NOMO-1 (cell line): ENCODE results near the gene CLIC2.
"Not testable (repeated sequence)": the region's sequence is repeated elsewhere in the genome, so short reads cannot be mapped to it uniquely, and the experiment has no call there.

Experiments used
- DNase-seq, 2 experiments: peaks; one replicate each; lab custom pipeline; 2025; ENCODE audit not compliant: unreplicated experiment in 2 of 2; lab: John Stamatoyannopoulos, UW

The CLIC2 gene

DNA sequence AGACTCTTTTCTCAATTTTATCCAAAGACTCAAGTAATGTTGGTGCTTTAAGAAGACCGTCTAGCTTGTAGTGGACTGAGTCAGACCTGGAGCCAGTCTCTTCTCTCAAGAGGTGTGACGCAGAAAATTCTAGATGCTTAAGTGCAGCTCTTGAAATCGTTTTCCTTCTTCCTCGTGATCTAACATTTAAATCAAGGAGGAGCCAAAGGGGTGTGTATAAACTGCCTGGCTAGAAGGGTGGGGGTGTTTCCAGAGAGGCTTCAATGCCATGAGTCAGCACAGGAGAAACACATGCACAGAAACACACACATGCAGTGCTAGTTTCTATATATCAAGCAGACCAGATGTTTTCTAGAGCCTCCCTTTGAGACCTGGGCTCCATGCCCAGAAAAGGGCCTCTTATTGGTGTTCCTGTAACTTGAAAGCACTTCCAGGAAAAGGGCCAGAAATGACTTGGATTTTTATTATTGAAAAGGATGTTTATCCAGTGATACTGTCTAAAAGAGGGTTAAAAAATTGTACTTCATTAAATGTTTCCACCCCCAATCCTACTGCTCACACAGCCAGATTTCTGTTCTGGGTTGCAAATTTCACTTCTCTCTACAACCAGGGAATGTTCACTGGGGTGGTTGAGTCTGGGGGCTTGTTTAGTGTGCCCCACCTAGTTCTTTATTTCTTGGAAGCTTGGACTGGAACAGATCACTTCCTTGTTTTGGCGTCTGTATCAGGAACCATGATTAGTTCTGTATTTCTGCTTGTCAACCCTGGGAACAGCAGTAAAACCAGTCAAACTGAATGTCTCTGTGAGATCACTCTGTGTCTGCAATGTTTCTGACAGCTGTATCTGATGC, at the start of gene CLIC2:
Gene CLIC2 (minus strand): TSS at position 129 of the 851 bp plus-strand sequence. CDS start 187 bp downstream, outside the sequence.
- DNase-seq, result no peak

DNA sequence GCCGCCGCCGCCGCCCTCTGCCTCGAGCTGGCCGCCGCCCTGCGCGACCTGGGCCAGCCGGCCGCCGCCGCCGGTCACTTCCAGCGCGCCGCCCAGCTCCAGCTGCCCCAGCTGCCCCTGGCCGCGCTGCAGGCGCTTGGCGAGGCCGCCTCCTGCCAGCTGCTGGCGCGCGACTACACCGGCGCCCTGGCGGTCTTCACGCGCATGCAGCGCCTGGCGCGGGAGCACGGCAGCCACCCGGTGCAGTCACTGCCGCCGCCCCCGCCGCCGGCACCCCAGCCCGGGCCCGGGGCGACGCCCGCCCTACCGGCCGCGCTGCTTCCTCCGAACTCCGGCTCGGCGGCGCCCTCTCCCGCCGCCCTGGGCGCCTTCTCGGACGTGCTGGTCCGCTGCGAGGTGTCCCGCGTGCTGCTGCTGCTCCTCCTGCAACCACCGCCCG, 48.1 kb upstream of the CLIC2 start:
- DNase-seq, result not testable (repeated sequence)

DNA sequence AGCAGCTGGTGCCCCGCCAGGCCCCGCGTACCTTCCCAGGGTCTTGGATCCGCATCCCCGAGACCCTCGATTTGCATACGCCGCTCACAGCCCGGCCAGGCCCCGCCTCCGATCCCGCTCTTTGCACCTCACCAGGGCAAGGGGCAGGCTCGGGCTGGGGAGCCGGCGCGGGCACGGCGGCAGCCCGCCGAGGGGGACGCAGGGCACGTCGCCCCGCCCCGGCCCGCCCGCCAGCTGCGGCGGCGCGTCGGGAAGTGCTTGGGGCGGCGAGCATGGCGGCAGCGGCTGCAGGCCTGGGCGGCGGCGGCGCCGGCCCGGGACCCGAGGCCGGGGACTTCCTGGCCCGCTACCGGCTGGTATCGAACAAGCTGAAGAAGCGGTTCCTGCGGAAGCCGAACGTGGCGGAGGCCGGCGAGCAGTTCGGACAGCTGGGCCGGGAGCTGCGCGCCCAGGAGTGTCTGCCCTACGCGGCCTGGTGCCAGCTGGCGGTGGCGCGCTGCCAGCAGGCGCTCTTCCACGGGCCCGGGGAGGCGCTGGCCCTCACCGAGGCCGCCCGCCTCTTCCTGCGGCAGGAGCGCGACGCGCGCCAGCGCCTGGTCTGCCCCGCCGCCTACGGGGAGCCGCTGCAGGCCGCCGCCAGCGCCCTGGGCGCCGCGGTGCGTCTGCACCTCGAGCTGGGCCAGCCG, 47.6 kb upstream of the CLIC2 start, which contains the start of gene F8A2:
Gene F8A2 (plus strand): TSS at position 253 of the 686 bp plus-strand sequence. CDS start 20 bp downstream, at position 273.
- not testable (repeated sequence) for DNase-seq

DNA sequence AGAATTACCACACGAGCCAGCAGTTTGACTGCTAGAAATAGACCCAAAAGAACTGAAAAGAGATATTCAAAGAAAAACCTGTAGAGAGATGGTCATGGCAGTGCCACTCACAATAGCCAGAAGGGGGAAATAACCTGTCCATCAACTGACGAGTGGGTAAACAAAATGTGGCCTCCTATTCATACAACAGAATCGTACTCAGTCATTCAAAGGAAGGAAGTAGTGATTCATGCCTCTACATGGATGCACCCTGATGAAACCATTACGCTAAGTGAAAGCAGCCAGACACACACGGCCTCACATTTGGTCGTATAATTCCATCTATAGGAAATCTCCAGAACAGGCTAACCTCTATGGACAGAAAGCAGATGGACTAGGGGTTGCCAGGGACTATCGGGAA, 45.4 kb upstream of the CLIC2 start:
- not testable (repeated sequence) for DNase-seq

DNA sequence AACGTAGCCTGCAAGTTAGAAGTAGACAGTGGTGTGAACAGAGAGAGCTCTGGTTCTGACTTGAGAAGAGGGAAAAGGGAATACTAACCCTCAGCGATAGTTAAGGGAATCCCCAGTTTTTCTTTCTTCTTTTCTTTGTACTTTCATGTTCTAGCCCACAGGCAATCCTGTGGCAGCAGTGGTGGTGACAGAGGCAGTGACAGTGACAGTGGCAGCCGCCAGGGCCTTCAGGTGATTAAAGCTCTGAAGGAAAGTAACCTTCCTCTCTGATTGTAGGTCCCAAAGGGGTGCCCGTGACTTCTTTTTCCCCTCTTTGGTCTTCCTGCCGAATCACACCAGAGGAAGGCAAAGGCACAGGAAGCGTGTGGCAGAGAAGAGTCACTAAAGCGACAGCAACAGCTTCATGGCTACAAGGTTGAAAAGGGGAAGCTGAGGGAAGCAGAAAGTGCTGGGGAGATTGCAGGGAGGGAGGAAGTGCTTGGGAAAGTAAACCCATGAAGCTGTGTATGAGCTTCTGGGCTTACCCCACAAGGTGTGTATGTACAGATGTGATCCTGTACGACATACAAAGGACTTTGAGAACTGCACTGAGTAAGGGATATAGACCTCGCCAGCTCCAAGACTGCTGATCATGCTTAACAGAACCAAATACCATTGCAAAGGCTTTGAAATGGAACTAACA, 39.5 kb upstream of the CLIC2 start:
- not testable (repeated sequence) for DNase-seq

DNA sequence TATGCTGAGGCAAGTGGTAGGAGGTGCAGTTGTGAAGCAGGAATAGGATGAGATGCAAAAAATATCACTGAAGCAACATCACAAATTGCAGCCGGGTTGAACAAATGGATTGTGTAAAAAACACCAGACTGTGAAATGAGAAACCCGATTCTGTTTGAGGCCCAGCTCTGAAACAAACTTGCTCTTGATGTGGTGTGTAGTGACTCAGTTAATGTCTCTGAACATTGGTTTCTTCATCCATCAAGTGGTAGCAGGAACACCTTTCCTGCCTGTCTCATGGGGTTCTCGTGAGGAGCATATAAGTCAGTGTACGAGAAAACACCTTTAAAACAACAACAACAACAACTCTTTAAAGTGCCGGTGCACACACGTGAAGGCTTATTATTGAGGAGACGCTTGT, 29.3 kb upstream of the CLIC2 start:
- DNase-seq, result not testable (repeated sequence)

DNA sequence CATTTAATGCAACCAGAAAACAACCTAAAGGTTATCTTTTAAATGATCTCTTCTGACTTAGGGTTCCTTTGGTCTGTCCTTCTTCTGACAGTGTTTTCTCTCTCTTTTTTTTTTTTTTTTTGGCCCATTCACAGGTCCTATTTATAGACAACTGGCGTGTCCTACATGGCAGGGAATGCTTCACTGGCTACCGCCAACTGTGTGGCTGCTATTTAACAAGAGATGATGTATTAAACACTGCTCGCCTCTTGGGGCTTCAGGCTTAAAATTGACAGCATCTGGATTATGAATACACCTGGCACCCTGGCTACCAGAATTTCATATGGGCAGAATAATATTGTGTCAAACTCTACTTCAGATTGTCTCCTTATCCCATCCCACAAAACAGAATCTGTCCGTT, 15.0 kb upstream of the CLIC2 start:
- DNase-seq, result not testable (repeated sequence)

DNA sequence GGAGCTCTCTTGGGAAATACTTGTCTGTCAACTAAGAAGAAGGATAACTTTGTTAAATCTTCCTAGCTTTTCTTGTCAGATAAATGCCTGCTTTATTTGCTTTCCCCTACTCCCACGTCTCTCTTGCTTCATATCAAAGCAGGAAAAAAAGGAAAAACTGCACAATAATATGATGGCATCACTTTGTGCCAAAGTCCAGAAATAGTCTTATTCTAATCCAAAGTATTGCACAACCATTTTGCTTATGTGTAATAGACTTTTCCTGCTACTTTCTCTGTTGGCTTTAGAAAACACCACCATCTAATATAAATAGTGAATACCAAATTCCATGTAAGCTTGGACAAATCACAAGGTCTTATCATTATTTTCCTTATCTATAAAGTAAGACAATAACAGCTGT, 11.3 kb upstream of the CLIC2 start:
- not testable (repeated sequence) for DNase-seq

DNA sequence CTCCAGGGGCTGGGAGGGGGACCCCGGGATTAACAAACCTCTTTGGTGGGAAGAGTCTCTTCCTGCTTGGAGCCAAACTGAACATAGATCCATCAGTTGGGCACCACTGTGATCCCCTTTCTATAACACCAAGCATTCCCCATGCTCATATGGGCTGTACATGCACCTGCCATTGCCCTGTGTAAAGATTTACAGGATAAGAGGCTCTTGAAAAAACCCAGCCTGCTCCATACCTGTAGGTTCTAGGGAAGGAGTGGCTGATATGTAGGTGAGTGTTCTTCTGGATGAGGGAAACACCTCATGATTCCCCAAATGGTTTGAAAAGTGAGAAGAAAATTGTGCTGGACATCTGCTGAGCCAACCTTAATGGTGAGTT, 911 bp upstream of the CLIC2 start:
- not testable (repeated sequence) for DNase-seq

DNA sequence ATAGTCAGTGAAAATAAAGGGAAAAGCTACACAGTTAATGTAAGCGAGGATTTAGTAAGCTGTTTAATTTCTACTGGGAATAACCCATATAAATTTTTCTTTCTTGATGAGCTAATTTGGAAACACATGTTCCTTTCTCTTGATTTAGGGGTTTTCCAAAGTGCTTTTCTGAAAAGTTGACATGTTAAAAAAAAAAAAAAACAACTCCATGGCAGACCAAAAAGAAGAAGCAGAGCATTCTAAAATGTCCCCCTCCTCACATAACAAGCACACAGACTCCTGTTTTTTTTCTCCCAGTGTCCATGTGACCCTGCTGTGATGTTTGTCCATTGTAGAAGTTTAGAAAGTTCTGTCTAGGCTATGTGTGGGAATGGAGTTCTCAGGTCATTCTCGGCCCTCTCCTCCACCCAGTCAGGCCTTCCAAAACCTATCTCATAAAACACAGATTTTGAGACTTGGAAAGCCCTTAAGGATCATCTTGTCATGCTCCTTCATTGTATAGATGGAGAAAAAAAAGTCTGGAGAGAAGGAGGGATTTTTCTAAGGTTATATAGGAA, 792 bp downstream of the CLIC2 start:
- no peak for DNase-seq

DNA sequence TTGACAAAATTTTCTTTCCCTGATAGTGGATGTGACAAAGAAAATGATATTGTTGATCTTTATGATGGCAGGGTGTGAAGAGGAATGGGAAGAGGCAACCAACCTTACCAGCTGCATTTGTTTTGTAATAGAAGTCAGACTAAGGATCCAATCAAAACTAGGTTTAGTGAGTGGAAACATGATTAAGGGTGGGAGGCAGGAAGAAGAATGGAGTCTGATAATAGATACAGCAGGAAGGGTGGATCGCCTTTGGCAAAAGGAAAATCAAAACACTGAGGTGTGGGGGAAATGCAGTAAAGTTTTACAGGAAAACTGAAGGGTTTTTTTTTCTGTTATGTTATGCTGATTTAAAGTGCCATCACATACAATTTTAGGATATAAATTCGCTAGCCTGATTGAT, 3.4 kb downstream of the CLIC2 start:
- DNase-seq, result no peak

DNA sequence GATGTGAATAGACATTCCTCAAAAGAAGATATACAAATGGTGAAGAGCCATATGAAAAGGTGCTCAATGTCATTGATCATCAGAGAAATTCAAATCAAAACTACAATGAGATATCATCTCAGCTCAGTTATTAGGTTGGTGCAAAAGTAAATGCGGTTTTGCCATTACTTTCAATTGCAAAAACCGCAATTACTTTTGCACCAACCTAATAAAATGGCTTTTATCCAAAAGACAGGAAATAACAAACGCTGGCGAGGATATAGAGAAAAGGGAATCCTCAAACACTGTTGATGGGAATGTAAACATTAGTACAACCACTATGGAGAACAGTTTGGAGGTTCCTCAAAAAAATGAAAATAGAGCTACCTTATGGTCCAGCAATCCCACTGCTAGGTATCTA, 5.1 kb downstream of the CLIC2 start:
- no peak for DNase-seq

DNA sequence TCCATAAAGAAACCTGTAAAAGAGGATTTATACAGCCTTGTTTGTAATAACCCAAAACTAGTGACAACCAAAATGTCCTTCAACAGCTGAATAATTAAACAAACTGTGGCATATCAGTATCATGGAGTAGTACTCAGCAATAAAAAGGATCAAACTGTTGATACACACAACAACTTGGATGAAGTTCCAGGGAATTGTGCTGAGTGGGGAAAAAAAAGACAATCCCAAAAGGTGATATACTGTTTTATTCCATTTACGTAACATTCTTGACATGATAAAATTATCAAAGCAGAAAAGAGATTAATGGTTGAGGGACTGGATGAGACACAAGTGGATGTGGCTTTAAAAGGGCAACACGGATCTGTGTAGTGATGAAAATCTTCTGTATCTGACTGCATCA, 7.8 kb downstream of the CLIC2 start:
- no peak for DNase-seq

DNA sequence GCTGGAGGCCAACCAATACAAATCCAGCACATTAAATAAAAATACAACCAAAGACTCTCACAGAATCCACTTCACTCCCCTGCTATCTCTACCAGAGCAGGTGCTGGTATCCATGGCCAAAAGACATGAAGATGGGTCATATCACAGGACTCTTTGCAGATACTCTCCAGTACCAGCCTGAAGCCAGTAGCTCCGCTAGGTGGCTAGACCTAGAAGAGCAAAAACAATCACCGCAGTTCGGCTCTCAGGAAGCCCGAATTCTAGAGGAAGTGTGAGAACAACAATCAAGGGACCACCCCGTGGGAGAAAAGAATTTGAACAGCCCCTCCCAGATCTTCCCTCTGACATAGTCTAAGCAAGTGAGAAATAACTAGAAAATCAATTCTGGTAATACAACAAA, 20.2 kb downstream of the CLIC2 start:
- no peak for DNase-seq

DNA sequence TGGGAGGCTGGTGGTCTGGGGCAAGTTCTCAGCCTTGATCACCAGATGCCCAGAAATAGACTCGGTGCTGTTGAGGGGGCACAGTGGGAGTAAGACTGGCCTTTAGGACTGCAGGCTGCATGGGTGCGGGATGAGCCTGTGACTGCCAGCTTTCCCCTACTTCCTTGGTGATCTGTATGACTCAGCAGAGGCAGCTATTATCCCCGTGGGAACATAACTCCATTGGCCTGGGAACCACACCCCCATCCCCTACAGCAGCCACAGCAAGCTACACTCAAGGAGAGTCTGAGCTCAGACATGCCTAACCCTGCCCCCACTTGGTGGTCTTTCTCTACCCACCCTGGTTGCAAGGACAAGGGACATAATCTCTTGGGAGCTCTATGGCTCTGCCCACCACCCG, 20.6 kb downstream of the CLIC2 start:
- no peak for DNase-seq

DNA sequence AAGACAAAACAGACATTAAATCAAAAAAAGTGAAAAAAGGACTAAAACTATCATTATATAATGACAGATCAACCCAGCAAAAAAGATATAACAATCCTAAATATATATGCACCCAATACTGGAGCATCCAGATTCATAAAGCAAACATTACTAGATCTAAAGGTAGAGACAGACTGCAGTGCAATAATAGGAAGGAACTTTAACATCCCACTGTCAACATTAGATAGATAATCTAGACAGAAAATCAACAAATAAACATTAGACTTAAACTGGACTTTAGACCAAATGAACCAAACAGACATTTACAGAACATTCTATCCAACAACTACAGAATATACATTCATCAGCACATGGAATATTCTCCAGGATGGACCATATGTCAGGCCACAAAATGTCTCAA, 40.6 kb downstream of the CLIC2 start:
- no peak for DNase-seq

DNA sequence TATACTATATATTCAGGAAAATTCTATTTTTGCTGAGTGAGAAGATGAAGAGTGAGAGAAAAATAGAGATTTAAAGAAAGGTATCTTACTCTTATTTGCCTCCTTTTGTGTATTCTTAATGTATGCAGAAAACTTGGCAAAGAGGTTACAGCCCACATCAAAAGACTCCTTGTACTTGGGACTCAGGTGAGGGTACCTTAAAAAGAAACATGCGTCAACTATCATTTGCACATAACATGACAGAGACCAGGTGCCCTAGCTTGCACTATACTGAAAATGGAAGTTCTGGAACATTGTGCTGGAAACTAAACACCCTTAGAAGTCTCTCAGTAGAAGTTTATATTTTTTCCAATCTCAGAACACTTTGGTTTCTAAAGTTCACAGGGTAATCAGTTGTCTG, 54.5 kb downstream of the CLIC2 start:
- no peak for DNase-seq

DNA sequence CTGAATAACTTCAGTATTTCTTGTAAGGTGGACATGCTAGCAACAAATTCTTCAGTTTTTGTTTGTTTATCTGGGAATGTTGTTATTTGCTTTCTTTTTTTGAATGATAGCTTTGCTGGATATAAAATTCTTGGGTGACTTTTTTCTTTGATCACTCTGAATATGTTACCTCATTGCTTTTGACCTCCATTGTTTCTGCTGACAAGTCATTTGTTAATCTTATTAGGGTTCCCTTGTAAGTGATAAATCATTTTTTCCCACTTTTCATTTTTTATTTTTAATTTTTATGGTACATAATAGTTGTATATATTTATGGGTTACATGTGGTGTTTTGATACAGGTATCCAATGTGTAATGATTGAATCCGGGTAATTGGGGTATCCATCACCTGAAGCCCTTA, 63.4 kb downstream of the CLIC2 start:
- DNase-seq, result no peak

DNA sequence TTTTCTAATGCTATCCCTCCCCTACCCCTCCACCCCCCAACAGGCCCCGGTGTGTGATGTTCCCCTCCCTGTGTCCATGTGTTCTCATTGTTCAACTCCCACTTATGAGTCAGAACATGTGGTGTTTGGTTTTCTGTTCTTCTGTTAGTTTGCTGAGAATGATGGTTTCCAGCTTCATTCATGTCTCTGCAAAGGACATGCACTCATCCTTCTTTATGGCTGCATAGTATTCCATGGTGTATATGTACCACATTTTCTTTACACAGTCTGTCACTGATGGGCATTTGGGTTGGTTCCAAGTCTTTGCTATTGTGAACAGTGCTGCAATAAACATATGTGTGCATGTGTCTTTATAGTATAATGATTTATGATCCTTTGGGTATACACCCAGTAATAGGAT, 66.4 kb downstream of the CLIC2 start:
- not testable (repeated sequence) for DNase-seq

DNA sequence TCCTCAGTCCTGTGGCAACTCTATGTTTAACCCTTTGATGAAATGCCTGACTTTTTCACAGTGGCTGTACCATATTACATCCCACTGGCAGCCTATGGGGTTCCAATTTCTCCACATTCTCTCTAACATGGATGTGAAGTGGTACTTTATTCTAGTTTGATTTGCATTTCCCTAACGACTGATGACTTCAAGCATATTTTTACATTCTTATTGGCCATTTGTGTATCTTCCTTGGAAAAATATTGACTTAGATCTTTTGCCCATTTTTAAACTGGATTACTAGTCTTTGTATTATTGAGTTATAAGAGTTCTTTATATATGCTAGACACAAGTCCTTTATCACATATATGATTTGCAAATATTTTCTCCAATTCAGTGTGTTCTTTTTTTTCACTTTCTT, 68.0 kb downstream of the CLIC2 start:
- no peak for DNase-seq
